ENCODE measurements around the gene OR10G6. TPM values are rescaled to one million over a fixed set of nuclear protein-coding genes. Genes with fewer than 3 reads are reported as not detected.
"Not testable (repeated sequence)": the region's sequence is repeated elsewhere in the genome, so short reads cannot be mapped to it uniquely, and the experiment has no call there.

Gene OR10G6, protein sequence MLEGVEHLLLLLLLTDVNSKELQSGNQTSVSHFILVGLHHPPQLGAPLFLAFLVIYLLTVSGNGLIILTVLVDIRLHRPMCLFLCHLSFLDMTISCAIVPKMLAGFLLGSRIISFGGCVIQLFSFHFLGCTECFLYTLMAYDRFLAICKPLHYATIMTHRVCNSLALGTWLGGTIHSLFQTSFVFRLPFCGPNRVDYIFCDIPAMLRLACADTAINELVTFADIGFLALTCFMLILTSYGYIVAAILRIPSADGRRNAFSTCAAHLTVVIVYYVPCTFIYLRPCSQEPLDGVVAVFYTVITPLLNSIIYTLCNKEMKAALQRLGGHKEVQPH
- total RNA-seq, result not detected

DNA sequence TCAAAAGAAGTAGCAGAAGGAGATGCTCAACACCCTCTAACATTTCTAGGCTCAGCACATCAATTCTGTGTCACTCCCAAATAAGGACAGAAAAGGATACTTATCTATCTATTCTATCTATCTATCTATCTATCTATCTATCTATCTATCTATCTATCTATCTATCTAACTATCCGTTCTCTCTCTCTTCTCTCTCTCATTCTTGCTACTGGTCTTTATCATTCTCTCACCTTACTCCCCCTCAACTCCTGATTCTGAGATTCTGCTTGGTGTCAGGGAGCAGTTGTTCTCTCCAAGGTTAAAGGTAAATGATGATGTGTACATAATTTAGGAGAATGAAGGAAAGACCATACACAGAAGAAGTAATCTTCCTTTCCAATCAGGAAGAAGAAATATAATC, at the start of gene OR10G6:
TSS of gene OR10G6 (minus strand) at position 43 of the 400 bp plus-strand sequence. CDS start at position 43, 0 bp downstream.
- no peak for DNase-seq

DNA sequence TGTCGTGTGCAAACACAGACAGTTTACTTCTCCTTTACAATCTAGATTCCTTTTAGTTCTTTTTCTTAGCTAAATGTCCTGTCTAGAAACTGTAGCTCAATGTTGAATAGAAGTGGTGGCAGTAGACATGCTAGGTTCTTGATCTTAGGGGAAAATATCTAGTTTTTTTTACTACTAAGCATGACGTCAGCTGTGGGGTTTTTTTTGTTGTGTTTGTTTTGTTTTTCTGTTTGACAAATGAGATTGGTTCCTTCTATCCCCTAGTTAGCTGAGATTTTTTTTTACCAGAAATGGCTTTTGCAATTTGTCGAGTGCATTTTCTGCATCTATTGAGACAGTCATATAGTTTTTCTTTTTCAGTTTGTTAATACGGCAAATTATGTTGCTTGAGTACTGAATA, 48.5 kb upstream of the OR10G6 start:
- no peak for DNase-seq

DNA sequence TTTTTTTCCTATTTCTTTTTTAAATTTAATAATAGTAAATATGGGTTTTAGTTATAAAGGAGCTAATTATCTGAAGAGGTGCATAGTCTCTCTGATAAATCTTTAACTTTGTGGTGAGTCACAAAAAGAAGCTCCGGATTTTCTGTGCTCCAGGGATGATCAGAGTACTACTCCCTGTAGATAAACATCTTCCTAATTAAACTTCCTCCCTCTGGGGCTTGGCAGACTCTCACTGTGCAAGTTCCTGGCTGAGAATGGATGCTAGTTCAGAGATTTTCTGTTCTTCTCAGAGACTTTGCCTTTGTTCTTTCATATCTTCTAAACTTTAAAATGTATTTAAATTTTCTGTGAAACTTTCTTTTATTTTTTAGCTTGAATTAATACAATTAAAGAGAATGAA, 46.3 kb upstream of the OR10G6 start, which contains the start of gene OR10G7:
TSS of gene OR10G7 (minus strand) at position 72 of the 400 bp plus-strand sequence. CDS start 2,324 bp downstream, outside the sequence.
- DNase-seq, result no peak

DNA sequence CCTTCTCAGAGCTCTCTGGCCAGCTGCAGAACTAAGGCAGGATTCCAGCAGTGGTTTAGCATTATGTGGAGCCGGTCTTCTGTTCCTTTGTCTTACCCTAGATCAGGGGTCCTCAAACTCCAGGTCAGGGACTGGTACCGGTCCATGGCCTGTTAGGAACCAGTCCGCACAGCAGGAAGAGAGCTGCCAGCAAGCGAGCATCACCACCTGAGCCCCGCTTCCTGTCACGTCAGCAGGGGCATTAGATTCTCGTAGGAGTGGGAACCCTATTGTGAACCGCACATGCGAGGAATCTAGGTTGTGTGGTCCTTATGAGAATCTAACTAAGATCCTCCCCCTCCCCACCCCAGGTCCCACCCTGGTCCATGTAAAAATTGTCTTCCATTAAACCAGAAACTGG, 44.6 kb upstream of the OR10G6 start:
- DNase-seq, result no peak

DNA sequence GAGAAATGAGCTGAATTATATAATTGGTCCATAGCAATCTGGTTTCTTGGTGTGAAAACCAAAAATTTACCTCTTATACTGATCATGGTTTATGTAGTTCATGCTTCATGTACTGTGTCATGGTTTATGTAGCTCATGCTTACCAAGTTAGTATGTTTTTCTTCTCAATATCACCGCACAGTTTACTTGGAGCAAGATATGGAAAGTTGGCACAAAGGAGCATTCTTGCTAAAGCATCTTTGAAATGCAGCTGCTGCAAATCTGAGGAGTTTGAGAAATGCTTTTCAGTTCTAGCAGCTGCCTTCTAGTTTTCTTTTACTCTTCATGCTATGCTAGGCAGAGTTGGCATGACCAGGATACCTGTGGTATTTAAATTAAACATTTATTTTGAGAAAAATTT, 41.7 kb upstream of the OR10G6 start:
- DNase-seq, result no peak

DNA sequence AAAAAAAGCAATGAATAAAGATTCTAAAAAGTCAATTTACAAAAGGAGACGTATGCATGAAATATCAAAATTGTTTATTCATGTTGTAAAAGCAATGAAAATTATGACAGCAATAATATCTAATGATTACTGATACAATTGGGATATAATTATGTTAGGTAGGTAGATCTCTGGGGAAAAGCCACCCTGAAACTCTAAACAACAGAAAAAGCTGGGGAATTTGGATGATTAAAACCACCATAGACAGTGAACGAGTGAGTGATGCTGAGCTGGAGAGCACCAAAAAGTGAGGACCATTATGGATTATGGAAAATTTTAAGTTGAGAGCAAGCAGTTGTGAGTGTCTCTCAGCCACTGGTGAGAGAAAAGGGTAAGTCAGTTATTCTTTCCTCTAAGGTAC, 31.5 kb upstream of the OR10G6 start, which contains the start of gene OR10G8:
TSS of gene OR10G8 (plus strand) at position 301 of the 400 bp plus-strand sequence. CDS start 2,825 bp downstream, outside the sequence.
- no peak for DNase-seq

DNA sequence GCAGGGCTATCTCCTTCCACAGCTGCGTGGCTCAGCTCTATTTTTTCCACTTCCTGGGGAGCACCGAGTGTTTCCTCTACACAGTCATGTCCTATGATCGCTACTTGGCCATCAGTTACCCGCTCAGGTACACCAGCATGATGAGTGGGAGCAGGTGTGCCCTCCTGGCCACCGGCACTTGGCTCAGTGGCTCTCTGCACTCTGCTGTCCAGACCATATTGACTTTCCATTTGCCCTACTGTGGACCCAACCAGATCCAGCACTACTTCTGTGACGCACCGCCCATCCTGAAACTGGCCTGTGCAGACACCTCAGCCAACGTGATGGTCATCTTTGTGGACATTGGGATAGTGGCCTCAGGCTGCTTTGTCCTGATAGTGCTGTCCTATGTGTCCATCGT, 20.9 kb upstream of the OR10G6 start:
- DNase-seq, result not testable (repeated sequence)

DNA sequence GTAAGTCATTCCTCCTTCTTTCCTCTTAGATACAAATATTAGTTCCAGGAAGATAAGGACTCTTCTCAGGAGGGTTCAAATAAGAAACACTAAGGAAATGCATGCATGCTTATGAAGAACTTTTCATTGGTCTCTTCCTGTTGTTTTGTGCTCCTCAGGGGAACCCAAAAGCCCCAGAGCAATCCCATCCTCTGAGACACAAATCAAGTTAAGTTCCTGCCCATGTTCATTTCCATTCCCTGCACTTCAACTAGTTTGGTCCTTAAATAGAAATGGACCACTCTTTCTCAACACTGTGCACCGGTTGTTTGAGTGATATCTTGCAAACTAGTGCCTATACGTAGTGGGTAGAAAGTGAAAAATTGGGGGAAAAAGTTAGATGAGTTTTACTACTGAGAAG, 17.7 kb upstream of the OR10G6 start, which contains the start of gene OR10G4:
TSS of gene OR10G4 (plus strand) at position 301 of the 400 bp plus-strand sequence. CDS start 2,578 bp downstream, outside the sequence.
- DNase-seq, result no peak

DNA sequence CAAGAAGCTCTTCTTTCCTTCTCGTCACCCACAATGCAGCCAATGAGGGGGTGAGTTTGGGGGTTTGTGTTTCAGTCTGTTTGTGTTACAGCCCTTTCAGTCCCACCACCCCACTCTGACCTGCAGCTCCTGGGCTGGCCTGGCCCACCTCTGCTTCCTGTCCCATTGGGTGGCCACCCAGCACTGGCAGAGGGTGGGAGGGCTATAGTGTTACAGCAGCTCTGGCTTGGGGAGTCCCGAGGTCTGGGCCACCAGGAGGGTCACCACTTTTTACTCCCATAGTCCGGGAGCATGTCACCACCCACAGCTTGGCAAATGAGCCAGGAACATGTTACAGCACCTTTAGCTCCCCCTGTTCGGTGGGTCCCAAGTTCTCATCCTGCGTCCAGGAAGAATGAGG, 15.7 kb downstream of the OR10G6 start:
- DNase-seq, result no peak

DNA sequence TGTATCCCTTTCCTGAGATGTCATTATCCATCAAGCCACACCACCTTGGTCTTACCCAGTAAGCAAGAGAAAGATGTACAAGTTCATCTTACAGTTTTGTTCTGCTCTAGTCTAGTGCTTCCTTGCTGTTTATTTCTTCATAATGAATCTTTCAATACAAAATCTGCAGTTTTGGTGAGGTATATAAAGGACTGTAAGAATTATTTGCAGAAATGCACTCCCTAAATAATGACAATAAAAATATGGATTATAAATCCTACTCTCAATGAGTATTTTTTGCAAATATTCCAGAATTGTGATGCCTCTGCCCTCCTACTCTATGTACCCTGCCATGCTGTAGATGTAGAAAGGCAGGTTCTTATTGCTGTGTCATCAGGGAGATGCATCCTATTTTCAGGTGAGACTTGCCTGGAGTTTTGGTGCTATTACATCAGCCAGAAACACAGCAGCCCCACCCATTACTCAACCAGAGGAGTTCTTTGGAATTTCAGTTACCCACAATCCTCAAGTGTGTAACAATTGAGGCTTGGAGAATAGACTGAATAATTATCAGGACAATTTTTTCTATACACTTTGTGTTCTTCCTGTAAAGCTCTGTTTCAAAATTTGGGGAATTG, 17.1 kb downstream of the OR10G6 start, which contains the start of gene OR10S1:
TSS of gene OR10S1 (minus strand) at position 51 of the 617 bp plus-strand sequence. CDS start 117 bp downstream, outside the sequence.
- DNase-seq, result no peak

DNA sequence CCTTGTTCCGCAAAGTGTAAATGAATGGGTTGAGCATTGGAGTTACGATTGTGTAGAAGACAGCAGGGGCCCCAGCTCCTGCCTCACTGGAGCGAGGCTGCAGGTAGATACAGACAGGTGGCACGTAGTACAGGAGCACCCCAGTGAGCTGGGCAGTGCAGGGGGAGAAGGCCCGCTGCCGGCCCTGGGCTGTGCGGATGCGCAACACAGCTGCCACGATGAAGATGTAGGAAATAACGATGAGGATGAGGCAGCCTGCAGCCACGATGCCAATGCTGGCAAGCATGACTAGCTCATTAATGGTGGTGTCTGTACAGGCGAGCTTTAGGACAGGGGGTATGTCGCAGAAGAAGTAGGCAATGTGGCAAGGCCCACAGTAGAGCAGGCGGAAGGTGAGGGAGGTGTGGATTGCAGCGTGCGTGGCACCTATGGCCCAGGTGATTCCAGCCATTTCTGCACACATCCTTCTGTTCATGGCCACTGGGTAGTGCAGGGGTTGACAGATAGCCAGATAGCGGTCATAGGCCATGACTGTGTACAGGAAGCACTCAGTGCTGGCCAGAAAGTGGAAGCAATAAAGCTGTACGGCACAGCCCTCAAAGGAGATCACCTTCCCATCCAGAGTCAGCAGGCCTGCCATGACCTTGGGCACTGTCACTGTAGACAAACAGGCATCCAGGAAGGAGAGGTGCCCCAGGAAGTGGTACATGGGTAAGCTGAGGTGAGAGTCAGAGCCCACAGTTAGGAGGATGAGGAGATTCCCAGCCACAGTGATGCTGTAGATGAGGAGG, 18.0 kb downstream of the OR10G6 start:
- no peak for DNase-seq

DNA sequence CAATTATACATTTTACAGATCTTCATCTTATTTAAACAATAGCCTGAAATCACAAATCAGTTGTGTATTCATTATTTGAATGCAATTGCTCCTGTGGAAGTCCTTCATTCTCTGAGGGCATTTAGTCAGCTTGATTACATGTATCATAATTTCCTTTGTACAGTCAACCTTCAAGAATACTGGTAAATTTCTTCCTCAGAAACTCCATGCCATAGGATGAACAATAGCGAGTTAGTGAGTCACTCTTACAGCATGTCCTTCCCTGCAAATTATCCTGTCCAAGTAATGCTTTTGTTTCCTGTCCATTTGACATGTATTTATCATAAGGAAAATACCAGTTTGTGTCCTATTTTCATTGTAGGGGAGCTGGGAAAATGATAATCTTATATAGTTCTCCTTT, 21.1 kb downstream of the OR10G6 start:
- no peak for DNase-seq

DNA sequence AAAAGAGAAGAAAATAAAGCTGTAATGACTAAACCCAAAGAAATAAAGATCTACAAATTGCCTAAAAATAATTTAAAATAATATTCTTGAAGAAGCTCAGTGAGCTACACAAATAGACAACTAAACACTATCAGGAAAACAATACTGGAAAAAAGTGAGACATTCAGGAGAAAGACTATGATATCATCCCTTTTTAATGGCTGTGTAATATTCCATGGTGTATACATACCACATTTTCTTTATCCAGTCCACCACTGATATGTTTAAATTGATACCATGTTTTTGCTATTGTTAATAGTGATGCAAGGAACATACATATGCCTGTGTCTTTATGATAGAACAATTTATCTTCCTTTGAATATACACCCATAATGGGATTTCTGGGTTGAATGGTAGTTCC, 38.2 kb downstream of the OR10G6 start:
- DNase-seq, result no peak

DNA sequence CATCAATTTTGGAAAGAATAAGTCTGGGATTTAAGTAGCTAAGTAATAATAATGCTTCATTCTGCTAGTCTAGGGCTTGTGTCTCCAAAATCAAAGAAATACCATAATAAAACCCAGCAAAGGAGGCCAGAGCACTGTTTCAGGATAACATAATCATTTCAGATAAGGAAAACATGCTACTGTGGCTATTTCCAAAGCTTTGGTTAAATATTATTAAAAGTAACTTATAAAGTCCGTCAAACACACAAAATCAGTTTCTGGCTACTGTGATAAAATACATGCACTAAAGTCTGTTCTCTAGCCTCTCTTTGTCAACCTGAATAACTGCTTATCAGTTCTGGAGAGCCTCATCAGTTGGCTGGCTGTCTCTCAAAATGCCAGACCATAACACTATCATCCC, 49.8 kb downstream of the OR10G6 start:
- DNase-seq, result no peak
